GM18907 (cell line): ENCODE results near the gene AZU1.
A peak's percentile ranks its signal among the peaks of the same experiment; 100 is the strongest.

ENCODE experiments used
- ATAC-seq: cut with Tn5 transposase; IDR thresholded peaks from one replicate; pipeline ENCODE4 v1.9.1; 2021; ENCODE audit warnings: mild to moderate bottlenecking, moderate library complexity; ENCODE audit not compliant: unreplicated experiment

Gene AZU1

DNA sequence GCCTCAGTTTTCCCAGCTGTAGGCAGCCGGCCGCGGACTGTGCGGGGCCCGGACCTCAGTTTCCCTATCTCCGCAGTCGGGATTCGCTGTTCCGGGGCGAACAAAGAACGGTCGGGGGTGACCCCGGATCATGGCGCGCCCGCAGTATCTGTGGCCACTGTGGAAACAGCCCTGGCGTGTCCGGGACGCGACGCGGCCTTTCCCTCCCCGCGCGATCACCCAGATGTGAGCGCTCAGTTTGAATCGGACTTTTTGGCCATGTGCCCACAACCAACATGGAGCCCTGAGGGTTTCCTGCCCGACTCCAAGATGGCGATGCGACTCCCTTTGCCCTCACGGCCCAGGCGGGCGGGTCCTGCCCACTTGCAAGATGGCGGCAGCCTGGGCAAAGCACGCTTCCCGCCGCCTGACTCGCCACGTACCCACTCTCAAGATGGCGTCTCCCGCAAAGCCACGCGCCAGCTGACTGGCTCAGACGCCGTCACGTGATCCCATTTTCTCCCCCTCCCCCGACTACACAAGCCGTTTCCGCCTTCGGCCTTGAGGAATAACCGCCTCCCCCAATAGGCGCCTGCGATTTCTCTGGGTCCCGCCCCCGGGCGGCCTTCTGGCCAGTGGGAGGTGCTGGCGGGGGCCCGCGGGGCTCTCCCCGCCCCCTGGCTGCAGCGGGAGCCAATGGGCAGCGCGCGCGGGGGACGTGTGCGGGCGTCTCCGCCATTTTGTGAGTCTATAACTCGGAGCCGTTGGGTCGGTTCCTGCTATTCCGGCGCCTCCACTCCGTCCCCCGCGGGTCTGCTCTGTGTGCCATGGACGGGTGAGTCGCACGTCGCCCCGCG lies 30.7 kb upstream of the AZU1 start, which contains the start of gene PTBP1:
Gene PTBP1 (plus strand): TSS at position 761 of the 836 bp plus-strand sequence. CDS start 46 bp downstream, at position 807.
- peak; percentile 81 for ATAC-seq

DNA sequence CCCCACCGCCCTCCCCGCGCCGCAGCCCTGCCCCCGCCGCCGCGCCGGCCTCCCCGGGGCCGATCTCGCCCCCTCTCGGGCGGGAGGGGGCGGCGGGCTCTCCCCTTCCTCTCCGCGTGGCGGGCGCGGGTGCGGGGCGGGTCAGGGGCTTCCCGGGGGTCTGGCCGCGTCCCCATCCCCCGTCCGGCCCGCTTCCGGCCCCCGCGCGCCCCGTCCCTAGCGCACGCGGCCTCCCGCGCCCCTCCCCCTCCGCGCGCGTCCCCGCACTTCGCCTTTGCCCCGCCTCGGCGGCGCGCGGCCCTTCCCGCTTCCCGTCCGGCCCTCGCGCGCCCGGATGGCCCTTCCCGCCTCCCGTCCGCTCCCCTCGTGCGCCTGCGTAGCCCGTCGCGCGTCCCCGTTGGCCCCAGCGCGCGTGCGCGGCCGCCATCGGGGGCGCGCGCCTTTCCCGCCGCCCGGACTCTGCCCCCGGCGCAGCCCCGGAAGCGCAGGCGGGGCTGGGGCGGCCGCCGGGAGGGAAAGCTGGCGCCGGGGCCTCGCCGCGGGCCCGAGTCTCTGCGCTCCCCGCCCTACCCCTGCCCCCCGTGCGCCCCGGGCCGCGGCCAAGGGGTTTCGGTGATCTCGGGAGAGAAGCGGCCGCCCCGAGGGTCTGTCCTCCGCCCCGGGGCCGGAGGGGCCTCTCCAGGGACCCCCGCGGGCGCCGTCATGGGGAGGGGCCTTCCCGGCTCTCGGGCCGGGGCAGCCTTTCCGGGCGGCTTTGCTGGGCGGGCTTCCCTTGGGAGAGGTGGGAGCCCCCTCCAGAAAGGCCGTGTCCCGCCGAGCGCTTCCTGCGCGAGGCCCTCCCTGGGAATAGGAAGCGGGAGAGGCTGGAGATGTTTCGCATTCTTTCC lies 29.9 kb upstream of the AZU1 start:
- ATAC-seq: peak; percentile 39

DNA sequence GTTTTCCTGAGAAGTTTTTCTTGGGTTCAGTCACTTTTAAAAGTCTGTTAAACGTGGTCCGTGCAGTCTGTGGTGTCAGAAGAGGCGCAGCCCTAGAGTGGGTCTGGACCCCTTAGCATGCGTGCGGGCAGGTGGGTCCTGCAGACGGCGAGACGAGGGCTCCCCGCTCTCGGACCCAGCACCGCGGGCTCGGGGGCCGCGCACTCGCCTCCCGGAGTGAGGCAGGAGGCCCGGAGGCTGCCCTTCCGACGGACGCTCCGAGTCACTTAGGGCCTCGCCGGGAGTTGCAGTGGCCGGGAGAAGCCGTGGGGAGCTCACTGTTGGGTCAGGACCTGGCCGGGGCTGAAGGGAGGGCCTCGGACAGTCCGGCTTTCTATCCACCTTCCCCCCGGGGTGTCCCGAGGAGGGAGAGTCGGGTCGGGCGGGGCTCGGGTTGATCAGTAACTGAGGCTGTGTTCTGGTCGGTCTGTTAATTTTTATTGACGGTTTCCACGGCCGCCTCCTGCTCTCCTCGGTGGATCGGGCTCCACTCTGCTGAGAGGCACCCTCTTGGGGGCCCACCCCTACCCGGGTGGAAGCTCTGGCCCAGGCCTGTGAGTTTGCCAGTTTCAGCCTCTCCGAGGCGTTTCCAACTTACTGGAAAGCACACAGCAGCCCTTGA lies 29.1 kb upstream of the AZU1 start:
- ATAC-seq: no peak

DNA sequence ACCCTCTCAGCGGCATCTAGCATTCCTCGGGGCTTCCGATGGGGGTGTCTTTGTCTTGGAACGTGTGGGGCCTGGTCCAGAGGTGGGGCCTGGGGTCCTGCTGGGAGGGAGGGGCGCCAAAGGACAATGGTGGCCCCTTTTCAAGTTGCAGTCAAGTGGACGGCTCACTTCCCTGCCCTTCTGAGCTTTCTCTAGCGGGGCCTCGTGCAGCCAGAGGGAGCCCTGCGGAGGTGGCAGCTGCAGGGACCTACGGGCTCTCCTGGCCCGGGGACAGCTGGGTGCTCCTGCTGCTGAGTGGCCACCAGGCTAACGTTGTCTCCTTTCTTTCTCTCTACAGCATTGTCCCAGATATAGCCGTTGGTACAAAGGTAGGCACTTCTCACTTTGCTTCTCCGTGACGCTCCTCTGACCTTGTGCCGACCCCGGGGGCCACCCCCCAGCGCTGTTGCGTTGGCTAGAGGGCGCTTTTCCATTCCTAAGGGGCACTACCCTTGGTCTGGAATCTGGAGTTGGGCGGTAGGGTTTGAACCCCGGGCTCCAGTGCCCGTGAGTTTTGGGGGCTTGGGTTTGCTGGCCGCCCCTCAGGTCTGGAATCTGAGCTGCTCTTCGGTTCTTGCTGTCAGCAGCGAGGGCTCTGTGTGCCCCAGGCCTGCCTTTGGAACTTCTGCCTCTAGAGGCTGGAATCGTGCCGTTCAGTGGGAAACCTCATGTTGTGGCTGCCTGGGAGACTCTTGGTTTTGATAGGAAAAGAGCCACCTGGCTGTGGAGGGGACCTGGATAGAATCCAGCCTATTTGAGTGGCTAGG lies 28.4 kb upstream of the AZU1 start:
- ATAC-seq: no peak

DNA sequence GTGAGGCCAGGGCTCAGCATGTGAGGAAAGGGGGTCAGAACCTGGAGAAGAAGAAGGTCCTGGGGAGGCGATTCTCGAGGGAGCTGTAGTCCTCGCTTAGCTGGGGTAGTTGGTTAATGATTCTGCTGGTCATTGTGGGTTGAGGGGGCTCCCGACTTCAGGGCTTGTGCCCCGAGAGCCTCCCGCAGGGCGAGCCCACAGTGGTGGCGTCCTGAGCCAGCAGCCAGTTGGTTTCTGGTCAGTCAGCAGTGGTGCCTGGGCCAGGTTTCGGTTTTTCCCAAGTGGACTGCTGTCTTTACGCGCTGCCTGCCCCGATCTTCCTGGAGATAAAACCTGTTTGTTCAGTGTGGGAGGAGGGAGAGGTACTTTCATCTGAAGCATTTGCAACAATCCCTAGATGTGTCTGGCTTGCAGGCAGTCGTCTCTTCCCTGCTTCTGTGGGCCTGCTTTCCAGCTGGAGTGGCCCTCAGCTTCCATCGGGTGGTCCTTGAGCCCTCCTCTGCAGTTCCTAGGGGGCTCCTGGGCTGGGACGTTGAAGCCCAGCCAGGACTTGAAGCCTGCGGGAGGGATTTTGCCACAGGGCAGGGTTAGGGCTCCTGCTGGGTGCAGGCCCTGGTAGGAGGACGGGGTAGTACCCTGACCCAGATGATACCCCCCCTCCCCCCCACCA lies 27.1 kb upstream of the AZU1 start:
- ATAC-seq: no peak

DNA sequence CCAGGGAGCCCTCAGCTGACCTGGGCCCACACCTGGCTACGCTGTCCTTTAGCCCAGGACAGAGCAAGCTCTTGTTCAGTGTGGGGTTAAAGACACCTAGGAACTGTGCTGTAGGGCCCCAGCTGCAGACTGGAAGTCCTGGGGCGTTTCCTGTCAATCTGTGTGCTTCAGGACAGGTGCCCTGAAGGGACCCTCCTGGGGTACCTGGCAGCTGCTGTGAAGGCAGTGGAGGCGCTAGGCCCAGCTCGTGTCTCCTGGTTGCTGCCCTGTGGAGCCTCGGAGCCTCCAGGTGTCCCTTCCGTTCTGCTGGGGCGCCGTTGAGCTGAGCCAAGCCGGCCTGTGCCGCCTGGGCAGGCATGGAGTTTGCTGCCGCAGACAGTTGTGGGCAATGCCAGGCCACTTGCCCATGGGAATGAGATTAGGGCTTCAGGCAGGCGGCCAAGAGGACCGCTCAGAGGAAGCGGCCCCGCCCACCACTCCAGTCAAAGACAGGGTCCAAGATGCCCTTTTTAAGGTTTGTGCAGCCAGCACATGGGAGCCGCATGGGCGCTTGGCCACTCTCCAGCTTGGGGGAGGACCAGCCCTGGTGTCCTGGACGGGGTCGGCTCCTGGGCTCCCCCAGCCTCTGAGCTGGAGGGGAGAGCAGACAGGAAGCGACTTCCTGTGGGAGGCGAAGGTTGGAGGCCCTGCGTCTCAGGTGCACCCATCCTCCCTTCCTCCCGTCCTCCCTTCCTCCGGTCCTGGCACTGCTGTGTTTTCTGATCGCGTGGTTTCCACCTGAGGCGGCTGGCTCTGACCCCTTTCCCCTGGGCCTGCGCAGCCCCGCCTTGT lies 26.4 kb upstream of the AZU1 start:
- ATAC-seq: no peak

DNA sequence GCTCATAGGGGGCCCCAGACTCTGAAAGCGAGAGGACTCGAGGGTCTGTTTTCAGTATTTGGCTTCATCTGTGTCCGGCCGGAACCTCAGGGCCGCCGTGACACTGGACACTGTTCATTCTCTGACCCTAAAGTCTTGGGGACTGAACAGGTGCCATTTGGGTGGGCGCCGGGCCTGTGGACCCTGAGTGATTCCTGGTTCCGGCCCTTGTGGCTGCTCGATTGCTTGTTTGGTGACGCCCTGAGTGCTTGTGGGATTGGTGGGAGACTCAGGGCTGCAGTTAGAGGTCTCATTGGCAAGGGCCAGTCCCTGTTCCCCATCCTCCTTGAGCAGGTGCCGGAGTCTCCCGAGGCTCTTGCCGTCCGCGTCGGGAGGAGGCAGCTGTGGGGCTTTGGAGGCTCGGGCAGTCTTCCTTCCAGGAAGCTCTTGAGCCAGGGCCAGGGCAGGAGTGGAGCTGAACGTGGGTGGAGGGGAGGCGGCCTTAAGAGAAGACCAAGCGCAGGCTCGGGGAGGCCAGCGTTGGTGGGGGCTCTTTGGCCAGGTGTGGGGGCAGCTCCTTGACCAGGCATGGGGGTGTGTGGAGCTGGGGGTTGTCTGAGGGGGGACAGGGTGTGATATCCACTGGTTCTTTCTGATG lies 25.7 kb upstream of the AZU1 start:
- ATAC-seq: no peak

DNA sequence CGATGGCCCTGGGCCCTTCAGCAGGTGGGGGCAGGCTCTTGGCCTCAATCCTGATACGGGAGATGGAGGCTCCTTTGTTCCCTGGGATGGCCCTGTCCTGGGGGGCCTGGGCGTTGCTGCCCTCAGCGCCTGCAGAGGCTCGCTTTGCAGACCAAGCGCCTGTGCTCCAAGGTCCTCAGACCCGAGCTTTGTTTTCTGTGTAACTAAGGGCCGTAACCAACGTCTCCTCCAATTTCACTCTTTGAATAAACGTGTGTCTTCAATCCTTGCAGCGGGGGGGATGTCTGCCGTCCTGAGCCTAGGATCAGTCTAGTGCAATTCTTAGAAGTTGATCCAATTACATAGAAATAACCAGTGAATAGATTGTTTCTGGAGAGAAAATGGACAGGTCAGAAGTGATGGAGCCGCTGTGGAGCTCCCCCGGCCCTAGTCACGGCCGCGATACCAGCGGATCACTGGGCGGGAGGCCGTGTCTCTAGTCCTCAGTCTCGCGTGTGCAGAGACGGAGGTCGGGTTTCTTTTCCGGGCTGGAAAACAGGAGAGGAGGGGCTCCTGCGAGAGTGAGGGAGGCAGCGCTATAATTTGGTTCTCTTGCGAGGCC lies 25.0 kb upstream of the AZU1 start:
- no peak for ATAC-seq

DNA sequence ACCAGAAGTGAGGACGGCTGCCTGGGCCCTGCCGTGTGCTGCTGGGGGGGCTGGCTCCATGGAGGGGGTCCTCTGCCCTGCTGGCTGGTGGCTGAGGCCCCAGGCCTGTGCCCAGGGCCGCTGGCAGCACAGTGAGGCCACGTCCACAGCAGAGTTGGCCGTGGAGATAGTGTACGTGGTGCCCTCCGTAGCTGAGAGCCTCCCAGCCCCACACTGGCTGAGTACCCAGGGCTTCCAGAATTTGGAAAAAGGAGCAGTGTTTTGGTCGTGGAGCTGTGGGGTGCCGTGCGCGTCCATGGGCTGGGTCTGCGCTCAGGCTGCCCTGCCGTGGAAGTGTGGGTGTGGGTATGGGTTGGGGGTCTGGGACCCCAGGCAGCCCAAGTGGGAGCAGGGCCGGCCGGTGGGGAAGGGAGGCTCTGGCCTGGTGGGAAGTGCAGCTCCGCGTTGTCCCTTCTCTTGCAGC lies 24.5 kb upstream of the AZU1 start:
- ATAC-seq: no peak

DNA sequence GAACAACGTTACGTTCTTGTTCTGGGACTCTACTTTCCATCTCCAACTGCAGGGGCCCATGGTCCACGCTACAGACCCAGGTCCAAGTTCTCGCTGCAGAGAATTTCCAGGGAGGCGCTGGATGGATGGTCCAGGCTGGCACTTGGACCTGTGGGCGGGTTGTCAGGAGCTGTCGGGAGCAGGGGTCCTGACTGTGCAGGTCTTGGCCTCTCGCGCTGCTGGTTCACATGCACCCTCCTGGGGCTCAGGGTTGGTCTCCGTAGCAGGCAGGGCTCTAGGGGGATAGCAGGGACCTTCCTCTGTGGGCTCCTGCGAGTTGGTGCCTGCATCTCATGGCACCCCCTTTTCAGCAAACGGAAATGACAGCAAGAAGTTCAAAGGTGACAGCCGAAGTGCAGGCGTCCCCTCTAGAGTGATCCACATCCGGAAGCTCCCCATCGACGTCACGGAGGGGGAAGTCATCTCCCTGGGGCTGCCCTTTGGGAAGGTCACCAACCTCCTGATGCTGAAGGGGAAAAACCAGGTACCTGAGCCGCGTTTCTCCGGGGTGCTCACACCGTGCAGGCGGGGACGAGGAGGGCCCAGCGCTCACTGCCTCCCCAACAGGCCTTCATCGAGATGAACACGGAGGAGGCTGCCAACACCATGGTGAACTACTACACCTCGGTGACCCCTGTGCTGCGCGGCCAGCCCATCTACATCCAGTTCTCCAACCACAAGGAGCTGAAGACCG lies 23.8 kb upstream of the AZU1 start:
- no peak for ATAC-seq

DNA sequence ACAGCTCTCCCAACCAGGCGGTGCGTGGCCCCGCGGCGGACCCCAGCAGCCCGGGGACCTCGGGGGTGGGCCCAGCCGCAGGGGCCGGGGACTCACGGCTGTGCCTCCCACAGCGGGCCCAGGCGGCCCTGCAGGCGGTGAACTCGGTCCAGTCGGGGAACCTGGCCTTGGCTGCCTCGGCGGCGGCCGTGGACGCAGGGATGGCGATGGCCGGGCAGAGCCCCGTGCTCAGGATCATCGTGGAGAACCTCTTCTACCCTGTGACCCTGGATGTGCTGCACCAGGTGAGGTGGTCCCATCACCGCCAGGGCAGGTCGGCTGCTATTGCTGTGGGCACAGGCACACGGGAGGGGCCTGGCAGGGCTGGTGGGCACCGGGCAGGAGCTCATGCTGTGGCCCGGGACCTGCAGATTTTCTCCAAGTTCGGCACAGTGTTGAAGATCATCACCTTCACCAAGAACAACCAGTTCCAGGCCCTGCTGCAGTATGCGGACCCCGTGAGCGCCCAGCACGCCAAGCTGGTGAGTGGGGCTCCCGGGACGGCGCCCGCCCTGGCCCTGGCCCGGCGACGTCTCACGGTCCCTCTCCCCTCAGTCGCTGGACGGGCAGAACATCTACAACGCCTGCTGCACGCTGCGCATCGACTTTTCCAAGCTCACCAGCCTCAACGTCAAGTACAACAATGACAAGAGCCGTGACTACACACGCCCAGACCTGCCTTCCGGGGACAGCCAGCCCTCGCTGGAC lies 23.0 kb upstream of the AZU1 start:
- ATAC-seq: no peak

DNA sequence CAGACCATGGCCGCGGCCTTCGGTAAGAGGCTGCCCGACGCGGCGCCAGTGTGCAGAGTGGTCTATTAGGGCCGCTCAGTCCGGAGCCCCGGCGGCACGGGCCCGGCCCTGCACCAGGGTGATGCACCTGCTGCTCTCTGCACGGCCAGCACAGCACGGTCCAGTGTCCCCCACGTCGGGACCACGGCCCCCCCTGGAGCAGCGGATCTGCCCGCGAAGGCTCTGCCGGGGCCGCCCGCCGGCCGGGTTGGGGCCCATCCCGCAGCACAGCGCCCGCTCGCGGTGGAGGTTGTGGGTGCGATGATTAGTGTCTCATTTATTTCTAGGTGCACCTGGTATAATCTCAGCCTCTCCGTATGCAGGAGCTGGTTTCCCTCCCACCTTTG lies 22.5 kb upstream of the AZU1 start:
- ATAC-seq: no peak

DNA sequence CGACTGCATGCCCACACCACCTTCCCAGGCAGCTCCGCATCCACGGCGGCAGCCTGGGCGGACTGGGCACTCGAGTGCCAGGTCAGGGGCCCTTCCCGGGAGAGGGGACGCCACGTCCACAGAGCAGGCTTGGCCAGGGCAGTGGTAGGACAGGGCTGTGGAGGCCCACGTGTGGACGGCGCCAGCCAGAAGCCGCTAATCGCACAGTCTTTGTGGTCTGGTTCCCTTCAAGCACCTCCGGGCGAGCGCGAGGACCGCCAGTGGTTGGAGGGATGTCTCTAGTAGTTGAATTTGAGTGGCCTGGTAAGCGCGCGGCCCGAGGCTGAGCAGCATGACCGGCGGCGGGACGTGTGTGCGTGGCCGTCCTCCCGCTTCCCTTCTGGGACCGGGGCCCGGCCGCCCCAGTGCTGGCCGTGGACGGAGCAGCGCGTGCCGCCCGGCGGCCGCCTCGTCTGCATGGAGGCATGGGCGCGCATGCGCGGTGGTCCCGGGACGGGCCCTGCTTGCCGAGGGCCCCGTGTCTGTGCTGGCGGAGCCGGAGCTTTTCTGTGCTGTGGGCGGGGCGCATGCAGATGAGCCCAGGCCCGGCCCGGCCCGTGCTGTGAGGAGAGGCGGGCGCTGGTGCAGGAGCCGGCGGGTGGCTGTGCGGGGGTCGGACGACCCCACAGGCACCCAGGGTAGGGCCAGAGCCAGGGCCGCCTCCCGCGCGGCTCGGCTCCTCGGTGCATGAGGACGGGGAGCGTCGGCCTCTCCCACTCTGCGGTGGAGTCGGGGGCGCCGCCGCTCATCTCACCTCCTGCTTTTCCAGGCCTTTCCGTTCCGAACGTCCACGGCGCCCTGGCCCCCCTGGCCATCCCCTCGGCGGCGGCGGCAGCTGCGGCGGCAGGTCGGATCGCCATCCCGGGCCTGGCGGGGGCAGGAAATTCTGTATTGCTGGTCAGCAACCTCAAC lies 21.8 kb upstream of the AZU1 start:
- ATAC-seq: no peak

DNA sequence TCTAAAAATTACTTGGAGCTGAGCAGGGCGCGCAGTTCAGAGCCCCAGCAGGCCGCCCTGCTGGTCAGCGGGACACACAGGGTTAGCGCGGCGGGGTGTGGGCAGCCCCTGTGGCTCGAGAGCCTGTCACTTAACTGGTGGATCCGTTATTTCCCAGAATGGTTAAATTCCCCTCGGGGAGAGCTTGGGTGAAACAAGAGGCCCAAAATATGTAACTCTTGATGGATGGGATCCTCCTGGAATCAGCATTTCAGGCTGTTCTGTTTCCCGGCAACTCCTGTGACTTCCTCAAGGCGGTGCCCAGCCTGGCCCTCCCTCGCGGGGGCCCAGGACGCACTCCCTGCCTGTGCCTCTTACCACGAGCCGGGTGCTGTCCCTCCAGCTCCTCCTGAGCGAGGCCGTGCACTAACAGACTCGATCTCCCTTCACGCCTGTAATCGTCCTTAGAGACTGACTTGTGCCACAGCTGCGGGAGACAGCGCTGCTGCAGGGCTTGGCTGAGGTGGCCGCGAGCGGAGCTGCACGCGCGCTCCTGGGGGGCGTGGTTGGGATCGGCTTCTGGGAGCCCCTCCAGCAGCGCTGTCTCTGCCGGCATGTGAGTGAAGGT lies 20.7 kb upstream of the AZU1 start:
- no peak for ATAC-seq
